ENCODE results near the gene UBE2R2. TPM values are rescaled to one million over a fixed set of nuclear protein-coding genes. Genes with fewer than 3 reads are reported as not detected.

The UBE2R2 gene
- total and polyA plus RNA-seq, 10 donors: 15.2 to 48.5 (median 39.9) TPM

DNA sequence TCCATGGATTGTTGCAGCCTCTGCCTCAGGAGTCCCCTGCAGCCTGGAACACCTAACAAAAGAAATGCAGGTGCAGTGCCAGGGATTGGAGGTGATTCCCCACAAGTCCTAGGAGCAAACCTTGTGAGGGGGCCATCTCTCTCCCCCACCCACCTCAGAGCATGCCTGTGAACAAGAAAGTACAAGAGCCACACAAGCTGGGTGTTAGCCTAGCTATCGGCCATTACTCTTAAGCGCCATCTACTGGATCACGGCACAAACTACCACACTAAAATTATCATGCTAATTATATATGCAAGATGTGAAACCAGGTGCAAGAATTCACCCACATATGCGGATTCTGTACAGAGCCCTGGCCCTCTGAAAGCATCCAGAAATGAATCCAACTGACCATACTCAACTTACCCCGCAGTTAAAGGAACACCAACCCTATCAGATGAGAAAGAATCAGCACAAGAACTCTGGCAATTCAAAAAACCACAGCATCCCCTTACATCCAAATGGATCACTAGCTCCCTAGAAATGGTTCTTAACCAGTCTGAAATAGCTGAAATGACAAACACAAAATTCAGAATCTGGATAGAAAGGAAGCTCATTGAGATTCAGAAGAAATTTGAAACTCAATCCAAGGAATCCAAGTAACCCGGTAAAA is 38.1 kb upstream of the UBE2R2 start:
- Histone ChIP-seq H3K27ac (no peak overlapping the region), H3K36me3 (no peaks in the 10 kb centered on the region), H3K9me3 (no peaks in the 10 kb centered on the region), H3K4me3 (no peak overlapping the region), H3K4me1 (peaks cover 0 to 6% (median 0%) of the 10 kb centered on the region in 6 donors), H3K27me3 (replicated peaks in 1 of 7) (peaks cover 0 to 6% (median 0%) of the 10 kb centered on the region in 7 donors)
- intact Hi-C loops (cut with DNase I; ENCODE audit: low total_unique reads): no loop called here
- TF ChIP-seq, protein P1, sequence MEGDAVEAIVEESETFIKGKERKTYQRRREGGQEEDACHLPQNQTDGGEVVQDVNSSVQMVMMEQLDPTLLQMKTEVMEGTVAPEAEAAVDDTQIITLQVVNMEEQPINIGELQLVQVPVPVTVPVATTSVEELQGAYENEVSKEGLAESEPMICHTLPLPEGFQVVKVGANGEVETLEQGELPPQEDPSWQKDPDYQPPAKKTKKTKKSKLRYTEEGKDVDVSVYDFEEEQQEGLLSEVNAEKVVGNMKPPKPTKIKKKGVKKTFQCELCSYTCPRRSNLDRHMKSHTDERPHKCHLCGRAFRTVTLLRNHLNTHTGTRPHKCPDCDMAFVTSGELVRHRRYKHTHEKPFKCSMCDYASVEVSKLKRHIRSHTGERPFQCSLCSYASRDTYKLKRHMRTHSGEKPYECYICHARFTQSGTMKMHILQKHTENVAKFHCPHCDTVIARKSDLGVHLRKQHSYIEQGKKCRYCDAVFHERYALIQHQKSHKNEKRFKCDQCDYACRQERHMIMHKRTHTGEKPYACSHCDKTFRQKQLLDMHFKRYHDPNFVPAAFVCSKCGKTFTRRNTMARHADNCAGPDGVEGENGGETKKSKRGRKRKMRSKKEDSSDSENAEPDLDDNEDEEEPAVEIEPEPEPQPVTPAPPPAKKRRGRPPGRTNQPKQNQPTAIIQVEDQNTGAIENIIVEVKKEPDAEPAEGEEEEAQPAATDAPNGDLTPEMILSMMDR (IDR thresholded peaks at IDR 0.05 in 8 of 11, conservative IDR thresholded peaks at IDR 0.05 in 3 of 11): peak; percentile 18 to 74 (median 56)
- TF ChIP-seq POLR2AphosphoS5 (IDR thresholded peaks at IDR 0.05): no peak
- WGBS, 5 donors: 16 to 19% (median 17%) methylated on average over 6 of the region's 6 CpGs
- DNase-seq: no peak

DNA sequence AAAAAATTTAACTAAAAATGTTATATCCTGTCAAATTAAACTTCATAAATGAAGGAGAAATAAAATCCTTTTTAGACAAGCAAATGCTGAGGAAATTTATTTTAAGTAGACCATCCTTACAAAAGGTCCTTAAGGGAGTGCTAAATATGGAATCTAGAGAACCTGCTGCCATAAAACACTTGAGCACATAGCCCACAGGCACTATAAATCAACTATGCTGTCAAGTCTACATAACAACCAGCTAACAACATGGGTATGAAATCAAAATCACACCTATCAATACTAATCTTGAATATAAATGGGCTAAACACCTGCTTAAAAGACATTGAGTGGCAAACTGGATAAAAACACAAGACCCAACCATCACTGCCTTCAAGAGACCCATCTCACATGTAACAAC is 36.7 kb upstream of the UBE2R2 start:
- no peaks in the 10 kb centered on the region for H3K9me3 ChIP-seq
- H3K36me3 ChIP-seq: no peaks in the 10 kb centered on the region
- H3K4me3 ChIP-seq: no peak overlapping the region
- H3K27ac ChIP-seq: no peak overlapping the region
- DNase-seq: no peak
- intact Hi-C loops (cut with DNase I; ENCODE audit: low total_unique reads): no loop called here
- H3K27me3 ChIP-seq (replicated peaks in 1 of 7): peaks cover 0 to 6% (median 0%) of the 10 kb centered on the region in 7 donors
- TF ChIP-seq POLR2A (IDR thresholded peaks at IDR 0.05): no peak
- TF ChIP-seq, protein P1 (IDR thresholded peaks at IDR 0.05 in 8 of 11, conservative IDR thresholded peaks at IDR 0.05 in 3 of 11): no peak
- TF ChIP-seq POLR2AphosphoS5 (IDR thresholded peaks at IDR 0.05): no peak
- H3K4me1 ChIP-seq: peaks cover 0 to 6% (median 0%) of the 10 kb centered on the region in 6 donors

DNA sequence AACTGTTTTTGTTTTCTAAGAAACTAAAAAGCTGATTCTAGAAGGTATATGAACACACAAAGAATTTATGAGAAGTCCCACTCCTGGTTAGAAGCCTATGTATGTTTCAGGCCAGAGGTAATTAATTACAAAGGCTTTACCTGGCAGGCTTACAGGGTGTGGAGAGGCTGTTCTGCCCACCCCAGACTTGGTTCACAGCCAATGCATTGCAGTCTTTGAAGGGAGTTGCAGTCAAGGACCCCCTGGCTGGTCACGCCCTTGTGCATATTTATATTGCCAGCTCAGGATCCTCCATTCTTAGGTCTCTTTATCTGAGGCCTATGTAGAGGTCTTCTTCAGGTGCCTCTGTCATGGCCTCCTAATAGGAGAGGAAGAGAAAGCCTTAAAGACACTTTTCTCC is 35.2 kb upstream of the UBE2R2 start:
- H3K36me3 ChIP-seq: no peaks in the 10 kb centered on the region
- no peaks in the 10 kb centered on the region for H3K9me3 ChIP-seq
- H3K4me1 ChIP-seq: peaks cover 0 to 6% (median 0%) of the 10 kb centered on the region in 6 donors
- no peak overlapping the region for H3K27ac ChIP-seq
- no peak overlapping the region for H3K4me3 ChIP-seq
- DNase-seq: no peak
- WGBS, 5 donors: 83 to 94% (median 94%) methylated on average over 1 of the region's 1 CpG
- intact Hi-C loops (cut with DNase I; ENCODE audit: low total_unique reads): no loop called here
- TF ChIP-seq POLR2A (IDR thresholded peaks at IDR 0.05) (no peak), POLR2AphosphoS5 (IDR thresholded peaks at IDR 0.05) (no peak)
- TF ChIP-seq, protein P1 (IDR thresholded peaks at IDR 0.05 in 8 of 11, conservative IDR thresholded peaks at IDR 0.05 in 3 of 11): no peak
- H3K27me3 ChIP-seq (replicated peaks in 1 of 7): peaks cover 0 to 6% (median 0%) of the 10 kb centered on the region in 7 donors

DNA sequence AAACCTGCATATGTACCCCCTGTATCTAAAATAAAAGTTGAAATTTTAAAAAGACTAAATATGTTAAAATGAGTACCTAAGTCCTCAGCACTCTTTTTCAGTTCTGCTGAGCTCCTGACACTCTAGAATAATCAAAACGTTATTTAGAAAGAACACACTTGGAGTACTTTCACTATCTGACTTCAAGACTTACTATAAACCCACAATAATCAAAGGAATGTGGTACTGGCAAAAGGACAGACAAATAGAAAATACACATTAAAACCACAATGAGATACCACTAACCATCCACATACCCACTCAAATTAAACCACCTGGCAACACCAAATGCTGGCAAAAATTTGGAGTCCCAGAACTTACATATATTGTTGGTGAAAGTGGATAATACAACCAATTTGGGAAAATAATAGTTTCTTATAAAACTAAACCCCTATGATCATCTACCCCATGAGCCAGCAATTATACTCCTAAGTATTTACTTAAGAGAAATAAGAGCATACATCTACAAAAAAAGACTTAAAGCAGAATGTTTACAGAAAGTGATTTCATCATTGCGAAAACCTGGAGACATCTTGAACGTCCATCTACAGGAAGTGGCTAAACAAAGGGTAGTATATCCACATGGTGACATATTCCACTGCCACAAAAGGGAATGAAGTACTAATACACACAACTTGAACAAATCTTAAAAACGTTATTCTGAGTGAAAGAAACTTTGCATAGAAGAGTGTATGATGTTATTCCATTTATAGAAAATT is 34.4 kb upstream of the UBE2R2 start:
- no peaks in the 10 kb centered on the region for H3K9me3 ChIP-seq
- H3K27me3 ChIP-seq (replicated peaks in 1 of 7): peaks cover 0 to 6% (median 0%) of the 10 kb centered on the region in 7 donors
- DNase-seq: no peak
- TF ChIP-seq POLR2A (IDR thresholded peaks at IDR 0.05): no peak
- no peak overlapping the region for H3K4me3 ChIP-seq
- no peaks in the 10 kb centered on the region for H3K36me3 ChIP-seq
- no peak overlapping the region for H3K27ac ChIP-seq
- H3K4me1 ChIP-seq: peaks cover 0 to 6% (median 0%) of the 10 kb centered on the region in 6 donors
- 43 to 55% (median 45%) methylated on average over 4 of the region's 4 CpGs for WGBS, 5 donors
- intact Hi-C loops (cut with DNase I; ENCODE audit: low total_unique reads): no loop called here
